Measurements from ENCODE around the gene H2BK1. TPM values are rescaled to one million over a fixed set of nuclear protein-coding genes. Genes with fewer than 3 reads are reported as not detected.

The H2BK1 gene
- total and polyA plus RNA-seq, 7 donors = 0.83 TPM; not detected in 6

- H3K4me3 ChIP-seq = no peak overlapping the region
- no peak for TF ChIP-seq CTCF (IDR thresholded peaks at IDR 0.05)
- peaks cover 0 to 9% (median 6%) of the 10 kb centered on the region in 3 donors for H3K27me3 ChIP-seq (ENCODE audit: insufficient read depth in 3 of 3, low read length in 2 of 3)
- 76 to 88% (median 82%) methylated on average over 11 of the region's 11 CpGs for WGBS, 3 donors
- no peak overlapping the region for H3K27ac ChIP-seq
- DNase-seq (peak in 1 of 2 donors; percentile 26), ATAC-seq (no peak)
- intact Hi-C loops (cut with DNase I) = loop anchor here in 1 of 2 donors (5.0 kb wide), 2 partner anchors 47 to 133 kb away; no protein-coding TSS in a partner anchor
- H3K4me1 ChIP-seq = peaks cover 26% of the 10 kb centered on the region
- H3K9me3 ChIP-seq = no peaks in the 10 kb centered on the region
- no peaks in the 10 kb centered on the region for H3K36me3 ChIP-seq (ENCODE audit: insufficient read depth in 1 of 2, low read depth in 1 of 2)
These were observed 44.6 kb upstream of the H2BK1 start for GRCh38 chr7:151254851-151255250.

- H3K4me3 ChIP-seq = no peak overlapping the region
- DNase-seq (peak in 1 of 2 donors; percentile 39), ATAC-seq (no peak)
- intact Hi-C loops (cut with DNase I) = loop anchor here in 1 of 2 donors (5.0 kb wide), 2 partner anchors 48 to 132 kb away; no protein-coding TSS in a partner anchor
- peaks cover 0 to 9% (median 6%) of the 10 kb centered on the region in 3 donors for H3K27me3 ChIP-seq (ENCODE audit: insufficient read depth in 3 of 3, low read length in 2 of 3)
- H3K27ac ChIP-seq = no peak overlapping the region
- TF ChIP-seq CTCF (IDR thresholded peaks at IDR 0.05) = no peak
- peaks cover 28% of the 10 kb centered on the region for H3K4me1 ChIP-seq
- no peaks in the 10 kb centered on the region for H3K9me3 ChIP-seq
- H3K36me3 ChIP-seq (ENCODE audit: insufficient read depth in 1 of 2, low read depth in 1 of 2) = no peaks in the 10 kb centered on the region
- WGBS, 3 donors = 46 to 64% (median 50%) methylated on average over 7 of the region's 7 CpGs
These were observed 44.0 kb upstream of the H2BK1 start for GRCh38 chr7:151254316-151254715.

GRCh38 chr7:151252961-151253711 is 42.8 kb upstream of the H2BK1 start:
- H3K4me3 ChIP-seq = peak overlapping the region; percentile 88
- ATAC-seq = no peak
- intact Hi-C loops (cut with DNase I) = loop anchor here (2.0 to 5.0 kb wide), 3 partner anchors 49 to 131 kb away; no protein-coding TSS in a partner anchor
- peaks cover 0 to 6% (median 2%) of the 10 kb centered on the region in 3 donors for H3K27me3 ChIP-seq (ENCODE audit: insufficient read depth in 3 of 3, low read length in 2 of 3)
- peak overlapping the region; percentile 100 for H3K27ac ChIP-seq
- H3K9me3 ChIP-seq = no peaks in the 10 kb centered on the region
- DNase-seq = peak in 1 of 2 donors; percentile 50
- peaks cover 28% of the 10 kb centered on the region for H3K4me1 ChIP-seq
- WGBS, 3 donors = 60 to 69% (median 67%) methylated on average over 17 of the region's 17 CpGs
- TF ChIP-seq CTCF (IDR thresholded peaks at IDR 0.05) = no peak
- no peaks in the 10 kb centered on the region for H3K36me3 ChIP-seq (ENCODE audit: insufficient read depth in 1 of 2, low read depth in 1 of 2)

- intact Hi-C loops (cut with DNase I) = loop anchor here (2.0 to 5.0 kb wide), 3 partner anchors 50 to 130 kb away; no protein-coding TSS in a partner anchor
- Histone ChIP-seq H3K27me3 (ENCODE audit: insufficient read depth in 3 of 3, low read length in 2 of 3) (peaks cover 0 to under 1% (median 0%) of the 10 kb centered on the region in 3 donors), H3K4me1 (peaks cover 28% of the 10 kb centered on the region), H3K4me3 (peak overlapping the region; percentile 88), H3K27ac (peak overlapping the region; percentile 100), H3K9me3 (no peaks in the 10 kb centered on the region), H3K36me3 (ENCODE audit: insufficient read depth in 1 of 2, low read depth in 1 of 2) (no peaks in the 10 kb centered on the region)
- WGBS, 3 donors = 15 to 27% (median 23%) methylated on average over 7 to 9 of the region's 9 CpGs
- ATAC-seq (no peak), DNase-seq (no peak)
- no peak for TF ChIP-seq CTCF (IDR thresholded peaks at IDR 0.05)
These were observed 42.2 kb upstream of the H2BK1 start for GRCh38 chr7:151252561-151252835.

All from psoas muscle (tissue), 8 donors.